Tibial artery (tissue), 4 donors: Measurements from ENCODE around the gene PCDHGA1.

Source experiments
- DNase-seq, 2 donors: peaks; one replicate each; pipeline ENCODE4 v3.0.0-alpha.2; 2019
- H3K27ac ChIP-seq, 2 donors: fragments of 200-600 bp; sonication (generic) in 1 of 2; 1 replicate in 1 of 2; 2 replicates in 1 of 2; pipeline ENCODE4 v1.5.1; 2018 to 2019; ENCODE audit warnings: mild to moderate bottlenecking in 1 of 2
- H3K27me3 ChIP-seq, 2 donors: fragments of 200-600 bp; sonication (generic) in 1 of 2; one replicate each; pipeline versions ENCODE4 v1.5.1 to v1.6.0; 2016 to 2019
- H3K36me3 ChIP-seq, 3 donors: fragments of 200-600 bp; sonication (generic) in 2 of 3; one replicate each; pipeline ENCODE4 v1.5.1; 2016 to 2019; ENCODE audit warnings: mild to moderate bottlenecking in 2 of 3
- H3K4me1 ChIP-seq, 4 donors: fragments of 200-600 bp; sonication (generic) in 2 of 4; 1 replicate in 3 of 4; 2 replicates in 1 of 4; pipeline ENCODE4 v1.5.1; 2016 to 2019
- H3K4me3 ChIP-seq, 2 donors: fragments of 200-600 bp; sonication (generic) in 1 of 2; 1 replicate in 1 of 2; 2 replicates in 1 of 2; pipeline ENCODE4 v1.5.1; 2018 to 2019; ENCODE audit warnings: mild to moderate bottlenecking in 2 of 2
- H3K9me3 ChIP-seq, 3 donors: fragments of 200-600 bp; sonication (generic) in 1 of 3; one replicate each; pipeline ENCODE4 v1.5.1; 2016 to 2019
- intact Hi-C: fragments of 100-400 bp; cut with DNase I; formaldehyde crosslinking; loops from one replicate; pipeline ENCODE4 v1.15.0; 2023; ENCODE audit warnings: low total_unique reads
- TF ChIP-seq, protein P1 (sequence below), 2 experiments: fragments of 200-600 bp in 1 of 2; fragments of 450-650 bp in 1 of 2; IDR thresholded peaks; one replicate each; pipeline ENCODE4 v1.5.1; 2017 to 2019; ENCODE audit warnings: antibody characterized with exemption in 2 of 2, mild to moderate bottlenecking in 1 of 2, moderate library complexity in 1 of 2

Gene PCDHGA1

GRCh38 chr5:141514330-141515133 lies 184.2 kb downstream of the PCDHGA1 start:
- peaks cover 0 to 38% (median 18%) of the 10 kb centered on the region in 3 donors for H3K36me3 ChIP-seq
- TF ChIP-seq, protein P1, sequence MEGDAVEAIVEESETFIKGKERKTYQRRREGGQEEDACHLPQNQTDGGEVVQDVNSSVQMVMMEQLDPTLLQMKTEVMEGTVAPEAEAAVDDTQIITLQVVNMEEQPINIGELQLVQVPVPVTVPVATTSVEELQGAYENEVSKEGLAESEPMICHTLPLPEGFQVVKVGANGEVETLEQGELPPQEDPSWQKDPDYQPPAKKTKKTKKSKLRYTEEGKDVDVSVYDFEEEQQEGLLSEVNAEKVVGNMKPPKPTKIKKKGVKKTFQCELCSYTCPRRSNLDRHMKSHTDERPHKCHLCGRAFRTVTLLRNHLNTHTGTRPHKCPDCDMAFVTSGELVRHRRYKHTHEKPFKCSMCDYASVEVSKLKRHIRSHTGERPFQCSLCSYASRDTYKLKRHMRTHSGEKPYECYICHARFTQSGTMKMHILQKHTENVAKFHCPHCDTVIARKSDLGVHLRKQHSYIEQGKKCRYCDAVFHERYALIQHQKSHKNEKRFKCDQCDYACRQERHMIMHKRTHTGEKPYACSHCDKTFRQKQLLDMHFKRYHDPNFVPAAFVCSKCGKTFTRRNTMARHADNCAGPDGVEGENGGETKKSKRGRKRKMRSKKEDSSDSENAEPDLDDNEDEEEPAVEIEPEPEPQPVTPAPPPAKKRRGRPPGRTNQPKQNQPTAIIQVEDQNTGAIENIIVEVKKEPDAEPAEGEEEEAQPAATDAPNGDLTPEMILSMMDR (IDR thresholded peaks at IDR 0.05) = no peak
- intact Hi-C loops = loop anchor here (5.0 to 10.0 kb wide), 3 partner anchors 37 to 1110 kb away; partner anchors contain the start of genes ANKHD1 and PCDHGC3
- peak overlapping the region; percentile 91 to 95 for H3K27ac ChIP-seq
- H3K9me3 ChIP-seq = no peaks in the 10 kb centered on the region
- no peaks in the 10 kb centered on the region for H3K27me3 ChIP-seq
- no peak for DNase-seq
- peak overlapping the region; percentile 66 to 71 for H3K4me3 ChIP-seq
- H3K4me1 ChIP-seq = peaks cover 0 to 53% (median 38%) of the 10 kb centered on the region in 4 donors

- Histone ChIP-seq H3K27me3 (no peaks in the 10 kb centered on the region), H3K4me3 (no peak overlapping the region), H3K36me3 (peaks cover 0 to 38% (median 18%) of the 10 kb centered on the region in 3 donors), H3K4me1 (peaks cover 0 to 47% (median 33%) of the 10 kb centered on the region in 4 donors), H3K9me3 (no peaks in the 10 kb centered on the region), H3K27ac (peak overlapping the region; percentile 91 to 95)
- intact Hi-C loops = loop anchor here (10.0 kb wide), 1 partner anchor 1110 kb away; the partner anchor contains the start of gene ANKHD1
- no peak for DNase-seq
- TF ChIP-seq, protein P1 (IDR thresholded peaks at IDR 0.05) = no peak
These were observed 184.8 kb downstream of the PCDHGA1 start for GRCh38 chr5:141515141-141515540.

- intact Hi-C loops = loop anchor here (10.0 kb wide), 1 partner anchor 1111 kb away; the partner anchor contains the start of gene ANKHD1
- DNase-seq = no peak
- Histone ChIP-seq H3K4me3 (no peak overlapping the region), H3K36me3 (peaks cover 0 to 31% (median 18%) of the 10 kb centered on the region in 3 donors), H3K27ac (peak overlapping the region; percentile 91 to 95), H3K4me1 (peaks cover 0 to 46% (median 37%) of the 10 kb centered on the region in 4 donors), H3K27me3 (no peaks in the 10 kb centered on the region), H3K9me3 (no peaks in the 10 kb centered on the region)
- TF ChIP-seq, protein P1 (IDR thresholded peaks at IDR 0.05) = no peak
These were observed 185.8 kb downstream of the PCDHGA1 start for GRCh38 chr5:141515946-141516671.

DNA sequence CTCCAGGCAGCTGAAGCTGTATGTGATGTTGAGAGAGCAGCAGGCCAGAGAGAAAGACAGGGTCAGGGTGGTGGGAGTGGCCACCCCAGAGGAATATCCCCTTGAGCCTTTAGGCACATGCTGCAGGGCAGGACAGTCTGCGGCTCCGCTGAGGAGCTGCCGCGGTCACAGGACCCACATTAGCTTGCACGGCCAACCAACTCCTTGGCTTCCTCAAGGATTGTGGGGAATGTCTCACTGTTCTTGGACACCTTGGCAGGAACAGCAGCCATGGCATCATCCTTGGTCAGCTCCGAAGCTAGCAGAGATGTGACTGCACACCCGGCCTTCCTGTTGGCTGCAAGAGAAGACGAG lies 186.3 kb downstream of the PCDHGA1 start:
- intact Hi-C loops = loop anchor here (10.0 kb wide), 1 partner anchor 1112 kb away; the partner anchor contains the start of gene ANKHD1
- TF ChIP-seq, protein P1 (IDR thresholded peaks at IDR 0.05) = no peak
- Histone ChIP-seq H3K4me3 (no peak overlapping the region), H3K36me3 (peaks cover 0 to 26% (median 18%) of the 10 kb centered on the region in 3 donors), H3K9me3 (no peaks in the 10 kb centered on the region), H3K27ac (peak overlapping the region; percentile 91 to 95), H3K4me1 (peaks cover 0 to 50% (median 38%) of the 10 kb centered on the region in 4 donors), H3K27me3 (no peaks in the 10 kb centered on the region)
- peak; percentile 77 to 85 for DNase-seq

- no peaks in the 10 kb centered on the region for H3K27me3 ChIP-seq
- H3K9me3 ChIP-seq = no peaks in the 10 kb centered on the region
- peaks cover 0 to 56% (median 35%) of the 10 kb centered on the region in 4 donors for H3K4me1 ChIP-seq
- peak overlapping the region; percentile 91 to 95 for H3K27ac ChIP-seq
- no peak for DNase-seq
- H3K36me3 ChIP-seq = peaks cover 0 to 21% (median 18%) of the 10 kb centered on the region in 3 donors
- no peak overlapping the region for H3K4me3 ChIP-seq
- TF ChIP-seq, protein P1 (IDR thresholded peaks at IDR 0.05) = no peak
- intact Hi-C loops = loop anchor here (10.0 kb wide), 1 partner anchor 1113 kb away; the partner anchor contains the start of gene ANKHD1
These were observed 187.0 kb downstream of the PCDHGA1 start for GRCh38 chr5:141517312-141517711.
